Adrenal gland (tissue), 5 donors: Measurements from ENCODE around the gene PAPLN.

Experiments used
- CTCF ChIP-seq, 6 experiments: fragments of 450-650 bp in 4 of 6; fragments of 200-600 bp in 2 of 6; sonication (generic) in 1 of 6; IDR thresholded peaks; 1 replicate in 5 of 6; 2 replicates in 1 of 6; pipeline versions ENCODE4 v1.5.1 to v1.8.0; 2016 to 2021; ENCODE audit warnings: antibody characterized with exemption in 6 of 6, mild to moderate bottlenecking in 2 of 6, moderate library complexity in 1 of 6
- POLR2A ChIP-seq, 2 donors: fragments of 450-650 bp; IDR thresholded peaks; one replicate each; pipeline ENCODE4 v1.6.1; 2017; ENCODE audit warnings: antibody characterized with exemption in 2 of 2, mild to moderate bottlenecking in 2 of 2, moderate library complexity in 1 of 2
- donor health status: DM: no; HTN: no; CAD: no.

- TF ChIP-seq CTCF (IDR thresholded peaks at IDR 0.05) (no peak), POLR2A (IDR thresholded peaks at IDR 0.05) (no peak)
These were observed 2.3 kb downstream of the PAPLN start for GRCh38 chr14:73239393-73240241.
